ENCODE data around the gene IPO4.
"Not testable (repeated sequence)": the region's sequence is repeated elsewhere in the genome, so short reads cannot be mapped to it uniquely, and the experiment has no call there.

The IPO4 gene

GRCh38 chr14:24216345-24216699 is 27.7 kb upstream of the IPO4 start:
- no peak for DNase-seq

- peak; percentile 92 for DNase-seq
Measured at GRCh38 chr14:24215495-24216344, 27.1 kb upstream of the IPO4 start, which contains the start of gene MDP1. MDP1 (minus strand) TSS chr14:24216066; CDS start chr14:24215955, 111 bp downstream.

DNA sequence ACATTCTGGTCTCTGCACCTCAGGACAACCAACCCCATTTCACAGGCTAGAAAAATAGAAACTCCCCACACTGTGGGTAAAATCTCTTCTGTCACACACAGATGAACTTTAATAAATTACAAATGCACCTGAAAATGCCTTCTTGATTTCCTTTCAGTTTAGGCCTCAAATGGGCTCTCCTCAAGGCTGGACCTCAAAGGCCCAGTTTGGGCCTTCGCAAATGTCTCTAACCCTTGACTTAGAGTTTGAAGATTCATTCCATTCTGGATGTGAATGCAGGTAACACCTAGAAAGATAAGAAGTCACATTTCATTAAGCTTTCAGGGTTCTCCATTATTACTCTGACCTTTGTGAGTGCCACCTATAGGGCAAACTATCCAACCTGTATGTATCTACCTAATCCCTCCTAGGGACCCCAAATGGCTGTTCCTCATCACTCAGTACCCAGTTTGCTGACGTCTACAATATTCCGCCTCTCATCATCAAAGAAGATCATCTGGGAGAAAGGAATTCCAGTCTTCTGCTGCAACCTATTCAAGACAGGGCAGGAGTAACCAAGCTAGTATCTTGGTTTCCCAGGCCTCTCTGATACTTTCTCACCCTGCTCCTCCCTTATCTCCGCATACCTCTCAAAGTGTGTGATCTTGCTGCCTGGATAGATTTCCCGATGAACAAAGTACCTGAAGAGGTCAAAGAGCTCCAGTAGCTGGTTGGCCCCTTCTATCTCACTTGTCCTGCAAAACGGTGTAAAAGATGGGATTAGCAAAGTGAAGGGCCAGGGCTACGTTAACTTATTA is 25.4 kb upstream of the IPO4 start:
- no peak for DNase-seq

- DNase-seq: peak; percentile 95
Measured at GRCh38 chr14:24212924-24213865, 24.6 kb upstream of the IPO4 start, which contains the start of gene CHMP4A. CHMP4A (minus strand) TSS chr14:24213488; CDS start chr14:24213439, 49 bp downstream.

DNA sequence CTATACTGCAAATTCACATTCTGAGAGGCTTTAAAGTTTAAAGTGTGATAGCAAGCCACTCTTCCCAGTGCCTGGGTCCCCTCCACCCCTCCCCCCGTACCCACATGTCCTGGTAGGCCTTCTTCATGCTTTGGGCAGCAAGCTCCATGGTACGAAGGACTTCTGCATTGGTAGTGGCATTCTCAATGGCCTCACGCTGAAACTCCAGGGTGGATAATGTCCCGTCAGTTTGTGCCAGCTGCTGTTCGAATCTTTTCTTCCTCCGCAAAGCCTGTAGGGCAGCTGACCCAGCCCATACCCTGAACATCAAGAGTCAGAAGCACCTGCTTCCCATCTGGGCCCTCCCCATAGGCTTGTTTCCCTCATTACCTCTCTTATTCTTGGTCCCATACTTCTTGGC is 22.7 kb upstream of the IPO4 start:
- no peak for DNase-seq

DNA sequence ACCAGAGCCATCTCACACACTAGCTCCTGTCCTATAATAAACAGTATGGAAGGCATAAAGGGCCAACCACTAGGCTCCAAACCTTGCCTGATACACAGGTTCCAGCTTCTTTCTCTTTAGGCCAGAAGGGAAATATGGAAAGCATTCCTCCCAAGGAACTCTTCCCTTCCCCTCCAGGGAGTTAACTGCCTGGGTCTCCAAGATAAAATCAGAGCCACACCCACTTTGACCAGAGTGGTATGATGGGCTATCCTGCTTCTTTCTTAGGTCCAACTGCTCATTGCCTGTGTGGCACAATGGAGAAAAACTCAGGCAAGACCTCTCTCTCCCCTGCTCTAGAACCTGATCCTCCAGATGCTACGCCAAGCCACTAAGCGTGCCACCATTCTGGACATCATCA is 19.0 kb upstream of the IPO4 start:
- no peak for DNase-seq

GRCh38 chr14:24207104-24207551 is 18.5 kb upstream of the IPO4 start:
- DNase-seq: no peak

DNA sequence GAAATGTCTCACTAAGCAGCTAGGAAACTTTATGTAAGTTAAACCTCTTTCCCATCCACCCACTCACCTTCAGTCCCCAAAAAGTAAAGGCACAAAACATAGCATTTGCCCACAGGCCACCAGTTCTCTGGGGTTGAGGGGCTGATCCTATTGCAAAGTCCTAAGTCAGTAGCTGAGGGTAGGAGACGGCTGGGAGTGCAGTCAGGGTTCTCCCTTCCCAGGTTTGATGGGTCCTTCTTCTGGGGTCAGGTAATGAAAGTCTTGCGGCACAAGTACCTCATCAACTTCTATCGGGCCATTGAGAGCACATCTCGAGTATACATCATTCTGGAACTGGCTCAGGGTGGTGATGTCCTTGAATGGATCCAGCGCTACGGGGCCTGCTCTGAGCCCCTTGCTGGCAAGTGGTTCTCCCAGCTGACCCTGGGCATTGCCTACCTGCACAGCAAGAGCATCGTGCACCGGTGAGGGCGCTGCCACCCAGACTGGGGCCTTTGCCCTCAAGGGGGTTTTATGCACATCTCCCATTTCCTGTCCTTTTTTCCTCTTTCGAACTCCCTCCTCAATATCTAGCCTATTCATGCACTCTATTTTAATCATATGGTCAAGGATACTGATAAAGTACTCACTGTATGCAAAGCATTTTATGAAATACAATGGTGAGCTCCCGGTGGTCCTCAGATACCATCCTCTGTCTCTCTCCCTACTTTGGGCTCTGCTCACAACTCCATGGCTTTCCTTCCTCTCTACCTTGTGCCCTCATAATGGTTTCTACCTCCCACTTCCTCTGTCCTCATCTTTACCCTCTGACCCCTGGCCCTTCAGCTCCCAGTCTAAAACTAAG is 17.9 kb upstream of the IPO4 start:
- no peak for DNase-seq

DNA sequence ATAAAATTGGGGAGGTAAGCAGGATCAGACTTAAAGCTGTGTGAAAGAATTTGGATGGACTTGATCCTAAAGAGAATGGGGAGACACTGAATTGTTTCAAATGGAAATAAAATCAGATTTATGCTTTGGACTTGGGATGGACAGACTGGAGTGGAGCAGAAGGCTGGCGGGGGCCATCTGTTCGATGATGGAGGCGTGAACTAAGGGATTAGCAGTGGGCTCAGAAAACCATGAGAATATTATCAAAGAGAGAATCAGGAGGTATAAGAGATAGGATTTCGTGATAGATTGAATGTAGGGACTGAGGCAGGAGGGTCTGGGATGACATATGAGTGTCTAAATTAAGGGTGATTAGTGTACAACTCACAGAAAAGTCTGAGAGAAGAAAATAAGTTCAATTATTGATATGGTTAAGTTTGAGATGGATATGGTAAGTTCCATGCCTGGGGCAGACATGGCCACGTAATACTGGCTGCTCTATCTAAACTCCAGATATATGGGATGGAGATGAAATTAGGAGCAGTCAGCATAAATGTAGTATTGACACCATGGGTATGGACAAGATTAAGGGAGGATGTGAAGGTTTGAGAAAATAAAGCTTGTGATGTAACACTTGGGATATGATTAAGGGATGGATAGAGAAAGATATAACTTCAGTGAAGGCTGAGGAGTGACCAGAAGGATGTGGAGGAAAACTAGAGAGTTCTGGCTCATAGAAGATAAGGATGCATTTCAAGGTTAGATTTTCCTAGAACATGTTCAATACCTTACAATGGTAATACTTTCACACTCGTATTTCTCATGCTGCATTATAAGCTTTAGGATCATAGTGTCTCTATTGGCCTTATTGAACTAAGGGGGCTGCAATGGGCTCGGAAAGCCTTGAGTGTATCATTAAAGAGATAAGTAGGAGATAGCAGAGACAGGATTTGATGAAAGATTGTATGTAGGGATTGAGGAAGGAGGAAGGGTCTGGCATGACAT is 15.8 kb upstream of the IPO4 start:
- DNase-seq: no peak

DNA sequence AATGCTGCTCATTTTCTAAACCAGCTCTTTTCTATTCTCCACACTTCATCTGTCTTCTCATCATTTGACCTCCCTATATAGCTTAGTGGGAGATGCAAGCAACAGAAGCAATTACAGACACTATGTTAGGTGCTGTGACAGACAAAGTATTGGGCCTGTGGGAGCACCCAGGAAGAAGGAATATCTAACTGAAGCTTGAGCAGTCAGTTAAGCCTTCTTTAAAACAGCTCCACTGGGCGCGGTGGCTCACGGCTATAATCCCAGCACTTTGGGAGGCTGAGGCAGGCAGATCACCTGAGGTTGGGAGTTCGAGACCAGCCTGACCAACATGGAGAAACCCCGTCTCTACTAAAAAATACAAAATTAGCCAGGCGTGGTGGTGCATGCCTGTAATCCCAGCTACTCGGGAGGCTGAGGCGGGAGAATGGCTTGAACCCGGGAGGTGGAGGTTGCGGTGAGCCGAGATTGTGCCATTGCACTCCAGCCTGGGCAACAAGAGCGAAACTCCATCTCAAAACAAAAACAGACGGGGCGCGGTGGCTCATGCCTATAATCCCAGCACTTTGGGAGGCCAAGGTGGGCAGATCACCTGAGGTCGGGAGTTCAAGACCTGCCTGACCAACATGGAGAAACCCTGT is 14.8 kb upstream of the IPO4 start:
- DNase-seq: not testable (repeated sequence)

GRCh38 chr14:24202538-24202937 is 13.9 kb upstream of the IPO4 start:
- not testable (repeated sequence) for DNase-seq

DNA sequence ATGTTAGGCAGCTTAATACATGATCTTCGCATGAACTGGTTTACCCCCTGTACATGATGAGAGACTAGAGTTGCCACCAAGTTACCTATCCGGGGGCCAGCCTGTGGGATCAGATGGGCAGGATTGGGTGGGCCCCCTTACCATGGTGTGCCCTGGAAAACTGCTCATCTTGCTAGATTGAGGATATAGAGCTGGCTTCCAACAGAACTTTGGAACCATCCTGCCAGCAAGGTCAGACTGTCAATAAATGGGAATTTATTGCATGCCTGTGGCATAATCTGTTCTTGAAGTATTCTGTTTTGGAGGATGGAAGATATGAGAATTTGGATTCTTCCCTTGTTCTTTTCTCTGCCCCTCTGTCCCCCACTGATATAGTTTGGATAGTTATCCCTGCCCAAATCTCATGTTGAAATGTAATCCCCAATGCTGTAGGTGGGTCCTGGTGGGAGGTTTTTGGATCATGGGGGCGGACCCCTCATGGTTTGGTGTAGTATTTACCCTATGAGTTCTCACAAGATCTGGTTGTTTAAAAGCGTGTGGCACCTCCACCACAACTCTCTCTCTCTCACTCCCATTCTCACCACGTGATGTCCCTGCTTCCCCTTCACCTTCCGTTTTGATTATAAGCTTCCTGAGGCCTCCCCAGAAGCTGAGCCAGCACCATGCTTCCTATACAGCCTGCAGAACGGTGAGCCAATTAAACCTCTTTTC is 10.4 kb upstream of the IPO4 start:
- DNase-seq: no peak

DNA sequence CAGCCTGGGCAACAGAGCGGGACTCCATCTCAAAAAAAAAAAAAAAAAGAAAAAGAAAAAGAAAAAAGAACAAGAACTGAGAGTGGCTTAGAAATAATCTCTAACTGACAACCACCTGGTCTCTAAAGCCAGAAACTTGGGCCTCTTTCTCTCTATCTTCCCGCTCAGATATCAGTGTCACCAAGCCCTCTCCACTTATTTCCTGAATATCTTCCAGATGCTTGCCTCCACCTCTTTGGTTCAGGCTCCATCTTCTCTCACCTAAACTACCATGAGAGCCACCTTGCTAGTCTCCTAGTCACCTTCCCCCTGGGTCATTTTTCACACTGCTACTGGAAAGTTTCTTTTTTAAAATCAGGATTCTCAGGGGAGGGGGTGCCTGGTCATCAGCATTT is 8.4 kb upstream of the IPO4 start:
- DNase-seq: no peak

GRCh38 chr14:24196071-24197055 is 7.7 kb upstream of the IPO4 start:
- no peak for DNase-seq

GRCh38 chr14:24195186-24196070 is 6.8 kb upstream of the IPO4 start, which contains the start of gene TM9SF1:
TM9SF1 (minus strand) TSS chr14:24195441; CDS start chr14:24195019, 422 bp downstream.
- peak; percentile 86 for DNase-seq

GRCh38 chr14:24194873-24195185 is 6.2 kb upstream of the IPO4 start:
- no peak for DNase-seq

Measured in NCI-H1092 (cell line).